HG03135 (cell line): ENCODE data around the gene RBM33.
"Not testable (repeated sequence)": the region's sequence is repeated elsewhere in the genome, so short reads cannot be mapped to it uniquely, and the experiment has no call there.

Experiments used
- ATAC-seq: cut with Tn5 transposase; IDR thresholded peaks from one replicate; pipeline ENCODE4 v1.9.1; 2021; ENCODE audit warnings: mild to moderate bottlenecking, moderate library complexity; ENCODE audit not compliant: unreplicated experiment

Gene RBM33

GRCh38 chr7:155815332-155816191, 171.1 kb downstream of the RBM33 start:
- peak; percentile 81 for ATAC-seq

- no peak for ATAC-seq
These were observed 171.7 kb downstream of the RBM33 start for GRCh38 chr7:155816192-155816508.

GRCh38 chr7:155816996-155817395, 172.5 kb downstream of the RBM33 start:
- ATAC-seq: no peak

- not testable (repeated sequence) for ATAC-seq
These were observed 173.1 kb downstream of the RBM33 start for GRCh38 chr7:155817515-155817914.

- ATAC-seq: no peak
These were observed 173.8 kb downstream of the RBM33 start for GRCh38 chr7:155818154-155818819.

- no peak for ATAC-seq
These were observed 174.3 kb downstream of the RBM33 start for GRCh38 chr7:155818820-155819168.

- ATAC-seq: no peak
These were observed 174.7 kb downstream of the RBM33 start for GRCh38 chr7:155819186-155819585.

GRCh38 chr7:155820246-155820645, 175.8 kb downstream of the RBM33 start:
- ATAC-seq: no peak

GRCh38 chr7:155820788-155821187, 176.3 kb downstream of the RBM33 start:
- ATAC-seq: no peak

- no peak for ATAC-seq
These were observed 177.4 kb downstream of the RBM33 start for GRCh38 chr7:155821851-155822250.

- no peak for ATAC-seq
These were observed 179.9 kb downstream of the RBM33 start for GRCh38 chr7:155824227-155824886.

- ATAC-seq: no peak
These were observed 180.9 kb downstream of the RBM33 start for GRCh38 chr7:155825336-155825735.

- ATAC-seq: no peak
These were observed 185.5 kb downstream of the RBM33 start for GRCh38 chr7:155829796-155830470.
